Activated CD4-positive, alpha-beta T cell treated with anti-CD3 and anti-CD28 coated beads, Interleukin-2, amount 10 ng/mL, durations not matched to agents 24 days and 14 days (primary cell): Measurements from ENCODE around the gene VSIG10. TPM values are rescaled to one million over a fixed set of nuclear protein-coding genes. Genes with fewer than 3 reads are reported as not detected.
"Not testable (repeated sequence)": the region's sequence is repeated elsewhere in the genome, so short reads cannot be mapped to it uniquely, and the experiment has no call there.

Experiments
- DNase-seq: peaks from one replicate; pipeline ENCODE4 v3.0.0; 2022
- H3K27ac Mint-ChIP-seq: one replicate; pipeline ENCODE4 v1.8.0; 2022; ENCODE audit warnings: mild to moderate bottlenecking, mixed read lengths
- H3K27me3 Mint-ChIP-seq: one replicate; pipeline ENCODE4 v1.8.0; 2022; ENCODE audit warnings: mixed read lengths
- H3K36me3 Mint-ChIP-seq: one replicate; pipeline ENCODE4 v1.8.0; 2022; ENCODE audit warnings: low read depth, mild to moderate bottlenecking, mixed read lengths
- H3K4me1 Mint-ChIP-seq: one replicate; pipeline ENCODE4 v1.8.0; 2021; ENCODE audit warnings: mixed read lengths
- H3K4me3 Mint-ChIP-seq: one replicate; pipeline ENCODE4 v1.8.0; 2022; ENCODE audit warnings: mild to moderate bottlenecking, moderate library complexity, mixed read lengths
- H3K9me3 Mint-ChIP-seq: one replicate; pipeline ENCODE4 v1.8.0; 2021; ENCODE audit warnings: mixed read lengths
- intact Hi-C: fragments of 100-400 bp; cut with micrococcal nuclease; formaldehyde crosslinking; loops from one replicate; pipeline ENCODE4 v1.15.1; 2023
- total RNA-seq: library from RNA; stranded (reverse); gene quantifications from 2 replicates; pipeline ENCODE4 v1.2.3, GENCODE V29; 2022

Gene VSIG10
- total RNA-seq, 1 donor from 2014 or later: 14.4 TPM

- Mint-ChIP-seq H3K4me1 (peaks cover 2% of the 10 kb centered on the region), H3K27me3 (no peaks in the 10 kb centered on the region), H3K36me3 (peaks cover 77% of the 10 kb centered on the region), H3K9me3 (no peaks in the 10 kb centered on the region), H3K4me3 (no peak overlapping the region), H3K27ac (peak overlapping the region; percentile 37)
- DNase-seq: no peak
- intact Hi-C loops: no loop called here
Measured at GRCh38 chr12:118023301-118023860, 80.4 kb downstream of the VSIG10 start.

DNA sequence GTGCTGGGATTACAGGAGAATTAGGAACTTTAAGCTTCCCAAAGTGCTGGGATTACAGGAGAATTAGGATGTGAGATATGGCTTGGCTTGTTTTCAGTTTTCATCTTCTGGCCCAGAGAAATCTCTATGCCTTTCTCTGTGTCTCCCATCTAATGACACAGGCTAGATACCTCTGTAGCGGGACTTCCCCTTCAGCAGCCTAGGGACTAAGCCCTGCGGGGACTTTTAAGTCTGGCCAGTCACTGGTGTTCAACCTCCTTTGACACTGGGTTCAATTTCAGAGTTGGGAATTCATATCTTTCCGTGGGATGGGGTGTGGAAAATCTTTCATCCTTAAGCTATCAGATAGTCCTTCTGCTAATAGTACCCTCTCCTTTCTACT lies 81.1 kb downstream of the VSIG10 start:
- Mint-ChIP-seq H3K4me3 (no peak overlapping the region), H3K36me3 (peaks cover 75% of the 10 kb centered on the region), H3K27me3 (no peaks in the 10 kb centered on the region), H3K4me1 (peaks cover 8% of the 10 kb centered on the region), H3K9me3 (no peaks in the 10 kb centered on the region), H3K27ac (peak overlapping the region; percentile 37)
- intact Hi-C loops: no loop called here
- DNase-seq: no peak

- Mint-ChIP-seq H3K27ac (peak overlapping the region; percentile 51), H3K4me1 (peaks cover 10% of the 10 kb centered on the region)
Measured at GRCh38 chr12:118022097-118022727, 81.6 kb downstream of the VSIG10 start.

DNA sequence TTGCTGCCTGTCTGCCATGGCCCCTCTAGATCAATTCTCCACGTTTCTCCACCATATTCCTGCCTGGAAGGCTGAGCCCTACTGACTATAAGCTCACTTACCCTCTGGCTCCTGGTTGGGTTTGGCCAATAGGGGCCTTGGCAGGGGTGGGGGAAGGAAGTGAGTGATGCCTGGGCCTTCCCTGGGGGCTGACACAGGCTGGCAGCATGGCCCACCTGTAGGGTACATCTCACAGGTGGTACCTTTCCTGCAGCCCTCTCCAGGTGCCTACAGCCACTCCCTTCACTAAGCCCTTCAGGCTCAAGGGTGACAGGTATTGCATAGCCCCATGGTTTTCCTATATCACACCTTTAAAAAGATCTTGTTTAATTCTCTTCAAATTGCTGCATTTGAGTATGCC lies 83.8 kb downstream of the VSIG10 start:
- Mint-ChIP-seq H3K27ac (no peak overlapping the region), H3K27me3 (no peaks in the 10 kb centered on the region), H3K9me3 (no peaks in the 10 kb centered on the region), H3K4me1 (peaks cover 17% of the 10 kb centered on the region), H3K4me3 (no peak overlapping the region), H3K36me3 (peaks cover 59% of the 10 kb centered on the region)
- intact Hi-C loops: no loop called here
- DNase-seq: no peak

More at GRCh38 chr12:118022097-118022727, 81.6 kb downstream of the VSIG10 start:
- intact Hi-C loops, H3K27me3 Mint-ChIP-seq, DNase-seq, H3K9me3 Mint-ChIP-seq, H3K4me3 Mint-ChIP-seq: not testable (repeated sequence)
- peaks cover 72% of the 10 kb centered on the region for H3K36me3 Mint-ChIP-seq

DNA sequence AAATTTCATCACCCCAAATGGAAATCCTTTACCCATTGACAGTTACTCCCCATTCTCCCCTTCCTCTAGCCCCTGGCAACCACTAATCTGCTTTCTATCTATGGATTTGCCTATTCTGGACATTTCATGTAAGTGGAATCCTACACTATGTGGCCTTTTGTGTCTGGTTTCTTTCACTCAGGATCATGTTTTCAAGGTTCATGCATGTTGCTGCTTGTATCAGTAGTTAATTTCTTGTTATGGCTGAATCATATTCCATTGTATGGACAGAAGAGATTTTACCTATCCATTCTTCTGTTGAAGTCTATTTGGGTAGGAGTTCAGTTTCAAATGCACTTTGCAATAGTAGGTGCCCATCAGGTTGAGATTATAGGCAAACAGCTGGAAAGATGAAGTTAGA lies 85.9 kb downstream of the VSIG10 start:
- Mint-ChIP-seq H3K4me3 (peak overlapping the region; percentile 98), H3K36me3 (peaks cover 45% of the 10 kb centered on the region), H3K27ac (peak overlapping the region; percentile 94), H3K9me3 (peaks cover 7% of the 10 kb centered on the region), H3K4me1 (peaks cover 17% of the 10 kb centered on the region), H3K27me3 (peaks cover 7% of the 10 kb centered on the region)
- intact Hi-C loops: loop anchor here (1.0 to 5.0 kb wide), 4 partner anchors 43 to 359 kb away; partner anchors contain the start of genes KSR2, PEBP1, SUDS3 and WSB2
- DNase-seq: no peak

- Mint-ChIP-seq H3K36me3 (peaks cover 34% of the 10 kb centered on the region), H3K4me3 (peak within 1 kb of the TSS; percentile 98), H3K27ac (peak within 1 kb of the TSS; percentile 94), H3K27me3 (peaks cover 7% of the 10 kb centered on the region), H3K9me3 (peaks cover 7% of the 10 kb centered on the region), H3K4me1 (peaks cover 17% of the 10 kb centered on the region)
- intact Hi-C loops: loop anchor here (1.0 to 5.0 kb wide), 6 partner anchors 19 to 360 kb away; partner anchors contain the start of genes KSR2, PEBP1, SUDS3 and WSB2
- peak; percentile 99 for DNase-seq
Measured at GRCh38 chr12:118016424-118017264, 87.2 kb downstream of the VSIG10 start, which contains the start of gene RFC5. RFC5 (plus strand) TSS chr12:118016703; CDS start chr12:118016828, 125 bp downstream.

GRCh38 chr12:118015944-118016343 lies 87.9 kb downstream of the VSIG10 start:
- Mint-ChIP-seq H3K4me3 (peak overlapping the region; percentile 98), H3K27me3 (peaks cover 7% of the 10 kb centered on the region)
- intact Hi-C loops: loop anchor here (1.0 to 5.0 kb wide), 5 partner anchors 19 to 361 kb away; partner anchors contain the start of genes KSR2, SUDS3 and WSB2

GRCh38 chr12:118015306-118015705 lies 88.5 kb downstream of the VSIG10 start:
- intact Hi-C loops: loop anchor here (5.0 kb wide), 1 partner anchor 48 kb away; the partner anchor contains the start of gene KSR2
- Mint-ChIP-seq H3K9me3 (peaks cover 7% of the 10 kb centered on the region), H3K36me3 (peaks cover 23% of the 10 kb centered on the region), H3K27ac (no peak overlapping the region), H3K4me3 (peak overlapping the region; percentile 98), H3K4me1 (peaks cover 17% of the 10 kb centered on the region), H3K27me3 (peaks cover 7% of the 10 kb centered on the region)
- DNase-seq: no peak

More at GRCh38 chr12:118015944-118016343, 87.9 kb downstream of the VSIG10 start:
- no peak for DNase-seq
- Mint-ChIP-seq H3K4me1 (peaks cover 17% of the 10 kb centered on the region), H3K36me3 (peaks cover 28% of the 10 kb centered on the region), H3K27ac (no peak overlapping the region), H3K9me3 (peaks cover 7% of the 10 kb centered on the region)

Other genes starting within 250 kb of the VSIG10 start
- 0.02 and 0.05 TPM in 2 replicates for gene KSR2, start 135.0 kb downstream of the VSIG10 start, total RNA-seq
- 82.9 and 84.4 TPM in 2 replicates for gene RFC5, start 87.3 kb downstream of the VSIG10 start, total RNA-seq
- gene WSB2, start 42.8 kb downstream of the VSIG10 start, total RNA-seq: 129 and 133 TPM in 2 replicates
- 206 and 209 TPM in 2 replicates for gene PEBP1, start 32.1 kb upstream of the VSIG10 start, total RNA-seq